HepG2 (cell line): ENCODE measurements around the gene ZFP64. TPM values are rescaled to one million over a fixed set of nuclear protein-coding genes. Genes with fewer than 3 reads are reported as not detected.

Experiments
- ARNT ChIP-seq: fragments of 450-650 bp; IDR thresholded peaks from 2 replicates; pipeline ENCODE4 v1.6.1; 2017
- DMTF1 ChIP-seq: sonication (generic); formaldehyde crosslinking; IDR thresholded peaks from 2 replicates; pipeline ENCODE4 v1.4.0; 2020; ENCODE audit warnings: mild to moderate bottlenecking, missing genetic modification reagents
- FOXA3 ChIP-seq: IDR thresholded peaks from 2 replicates; pipeline ENCODE4 v1.6.1; 2016; ENCODE audit warnings: missing genetic modification reagents, missing compliant biosample characterization
- ISL2 ChIP-seq: sonication (generic); formaldehyde crosslinking; IDR thresholded peaks from 2 replicates; pipeline ENCODE4 v1.5.0; 2020; ENCODE audit warnings: missing genetic modification reagents
- MAF1 ChIP-seq: sonication (generic); formaldehyde crosslinking; IDR thresholded peaks from 2 replicates; pipeline ENCODE4 v1.5.0; 2020; ENCODE audit warnings: missing genetic modification reagents, borderline replicate concordance
- MED1 ChIP-seq: sonication (generic); formaldehyde crosslinking; IDR thresholded peaks from 2 replicates; pipeline ENCODE4 v1.4.0; 2020; ENCODE audit warnings: missing genetic modification reagents
- MIER2 ChIP-seq: IDR thresholded peaks from 2 replicates; pipeline ENCODE4 v1.6.1; 2016; ENCODE audit warnings: missing biosample characterization, missing genetic modification reagents
- NKX3-1 ChIP-seq: sonication (generic); formaldehyde crosslinking; IDR thresholded peaks from 2 replicates; pipeline ENCODE4 v1.5.0; 2020; ENCODE audit warnings: missing genetic modification reagents
- THAP9 ChIP-seq: sonication (generic); formaldehyde crosslinking; IDR thresholded peaks from 2 replicates; pipeline ENCODE4; 2020; ENCODE audit warnings: missing genetic modification reagents, mild to moderate bottlenecking, borderline replicate concordance
- ZBTB7A ChIP-seq: sonication (generic); formaldehyde crosslinking; IDR thresholded peaks from 2 replicates; pipeline ENCODE4 v1.8.0; 2022; ENCODE audit warnings: mild to moderate bottlenecking, missing genetic modification reagents
- ZFP62 ChIP-seq: sonication (generic); formaldehyde crosslinking; IDR thresholded peaks from 2 replicates; pipeline ENCODE4 v1.4.0; 2020; ENCODE audit warnings: missing genetic modification reagents
- ZNF235 ChIP-seq: sonication (generic); formaldehyde crosslinking; IDR thresholded peaks from 2 replicates; pipeline ENCODE4 v1.8.1; 2023; ENCODE audit warnings: mild to moderate bottlenecking, missing genetic modification reagents, borderline replicate concordance
- ZNF652 ChIP-seq: IDR thresholded peaks from 2 replicates; pipeline ENCODE4 v1.6.1; 2016; ENCODE audit warnings: low read depth, borderline replicate concordance
- ZNF710 ChIP-seq: sonication (generic); formaldehyde crosslinking; IDR thresholded peaks from 2 replicates; pipeline ENCODE4 v1.5.0; 2020; ENCODE audit warnings: mild to moderate bottlenecking, missing genetic modification reagents, borderline replicate concordance
- polyA plus RNA-seq, 8 experiments: library from polyadenylated mRNA; depleted of rRNA in 3 of 8; stranded (reverse) in 7 of 8; unstranded in 1 of 8; fragments of >200 nt; fragmentation: Illumina TruSeq in 4 of 8; extraction: Trizol in 4 of 8; gene quantifications; 2 replicates each; pipeline versions ENCODE4 v1.2.1 to v1.2.3, GENCODE V29; 2011 to 2016; ENCODE audit warnings: low read depth in 4 of 8, missing spikeins in 1 of 8, mixed read lengths in 1 of 8; ENCODE audit not compliant: insufficient read depth in 1 of 8
- total RNA-seq, 5 experiments: library from RNA; depleted of rRNA; stranded (reverse); fragments of >200 nt; fragmentation: Illumina TruSeq; extraction: Trizol; gene quantifications; 2 replicates each; pipeline ENCODE4 v1.2.3, GENCODE V29; 2016; ENCODE audit warnings: low read depth in 1 of 5
- TF ChIP-seq, protein P1 (sequence below), 2 experiments: sonication (generic) in 1 of 2; formaldehyde crosslinking in 1 of 2; IDR thresholded peaks; 2 replicates each; pipeline versions ENCODE4 v1.4.0 to v1.6.1; 2016 to 2020; ENCODE audit warnings: borderline replicate concordance in 1 of 2, low read depth in 1 of 2, mild to moderate bottlenecking in 1 of 2, missing genetic modification reagents in 1 of 2

The ZFP64 gene
- total and polyA plus RNA-seq, 2 of the 13 experiments (the other 11 are each of a cell fraction or from before 2014, with no cell fraction given) = 12.0 to 24.3 TPM

DNA sequence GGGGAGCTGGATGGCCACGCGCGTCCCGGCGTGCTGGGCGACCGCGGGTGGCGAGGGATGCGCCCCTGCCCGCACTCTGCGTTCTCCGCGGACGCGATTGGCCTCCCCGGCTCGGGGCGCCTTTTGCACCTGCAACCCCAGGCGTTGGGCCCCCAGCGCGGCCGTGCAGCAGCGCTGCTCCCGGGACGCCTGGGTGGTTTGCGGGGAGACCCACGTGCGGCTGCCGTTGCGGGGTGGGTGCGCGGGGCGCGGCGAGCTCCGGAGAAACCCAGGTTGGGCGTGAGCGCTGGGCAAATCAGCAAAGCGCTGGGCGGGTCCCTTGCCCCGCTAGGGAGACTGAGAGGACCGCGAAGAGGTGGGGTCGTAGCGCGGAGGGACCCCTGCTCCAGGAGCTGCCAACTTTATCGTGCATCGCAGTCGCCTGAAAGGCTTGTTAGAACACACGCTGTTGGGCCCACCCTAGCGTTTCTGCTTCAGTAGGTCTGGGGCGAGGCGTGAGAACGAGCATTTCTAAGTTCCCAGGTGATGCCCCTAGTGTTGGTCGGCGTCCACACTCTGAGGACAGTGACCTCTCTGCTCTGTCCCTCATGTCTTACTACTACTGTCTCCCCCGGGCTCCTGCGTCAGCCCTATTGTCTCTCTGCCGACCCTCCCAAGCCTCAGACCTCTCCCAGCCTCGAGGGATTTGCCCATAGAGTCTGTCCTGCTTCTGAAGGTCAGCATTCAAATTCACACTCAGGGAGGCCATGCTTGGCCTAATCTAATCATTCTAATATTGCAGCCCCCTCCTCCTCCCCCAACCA is 538 bp upstream of the ZFP64 start (continued):
- TF ChIP-seq ZNF652 (CRISPR knock-in tag) = no peak
- TF ChIP-seq ZNF710 = no peak
- no peak; the same call in none of the 2 replicates for TF ChIP-seq FOXA3 (CRISPR knock-in tag)
- peak; percentile 95 for TF ChIP-seq ZBTB7A (CRISPR knock-in tag)
- no peak for TF ChIP-seq NKX3-1 (CRISPR knock-in tag)
- no peak for TF ChIP-seq ISL2
- no peak; the same call in 1 of the 2 replicates for TF ChIP-seq THAP9 (CRISPR knock-in tag)
- TF ChIP-seq ZFP62 (CRISPR knock-in tag) = no peak
- TF ChIP-seq, protein P1, sequence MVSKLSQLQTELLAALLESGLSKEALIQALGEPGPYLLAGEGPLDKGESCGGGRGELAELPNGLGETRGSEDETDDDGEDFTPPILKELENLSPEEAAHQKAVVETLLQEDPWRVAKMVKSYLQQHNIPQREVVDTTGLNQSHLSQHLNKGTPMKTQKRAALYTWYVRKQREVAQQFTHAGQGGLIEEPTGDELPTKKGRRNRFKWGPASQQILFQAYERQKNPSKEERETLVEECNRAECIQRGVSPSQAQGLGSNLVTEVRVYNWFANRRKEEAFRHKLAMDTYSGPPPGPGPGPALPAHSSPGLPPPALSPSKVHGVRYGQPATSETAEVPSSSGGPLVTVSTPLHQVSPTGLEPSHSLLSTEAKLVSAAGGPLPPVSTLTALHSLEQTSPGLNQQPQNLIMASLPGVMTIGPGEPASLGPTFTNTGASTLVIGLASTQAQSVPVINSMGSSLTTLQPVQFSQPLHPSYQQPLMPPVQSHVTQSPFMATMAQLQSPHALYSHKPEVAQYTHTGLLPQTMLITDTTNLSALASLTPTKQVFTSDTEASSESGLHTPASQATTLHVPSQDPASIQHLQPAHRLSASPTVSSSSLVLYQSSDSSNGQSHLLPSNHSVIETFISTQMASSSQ (IDR thresholded peaks at IDR 0.05; ENCODE audit: low read depth) = no peak
- TF ChIP-seq, protein P1 (CRISPR knock-in tag; IDR thresholded peaks at IDR 0.05; ENCODE audit: borderline replicate concordance) = no peak; the same call in 1 of the 2 replicates
- TF ChIP-seq MIER2 (CRISPR knock-in tag) = no peak
- TF ChIP-seq MAF1 (CRISPR knock-in tag) = no peak
- no peak for TF ChIP-seq ARNT
- no peak for TF ChIP-seq DMTF1
- no peak for TF ChIP-seq ZNF235 (CRISPR knock-in tag)
- no peak; the same call in none of the 2 replicates for TF ChIP-seq MED1 (CRISPR knock-in tag)
